Ishikawa (cell line): Measurements from ENCODE around the gene HTR3B.
A peak's percentile ranks its signal among the peaks of the same experiment; 100 is the strongest.

Experiments used
- CEBPB ChIP-seq: IDR thresholded peaks from 2 replicates; pipeline ENCODE4 v1.6.1; 2012
- CREB1 ChIP-seq: IDR thresholded peaks from 2 replicates; pipeline ENCODE4 v1.6.1; 2012; ENCODE audit warnings: low read depth
- EGR1 ChIP-seq: IDR thresholded peaks from 2 replicates; pipeline ENCODE4 v1.6.1; 2012
- EP300 ChIP-seq: IDR thresholded peaks from 2 replicates; pipeline ENCODE4 v1.6.1; 2012; ENCODE audit warnings: borderline replicate concordance
- FOXM1 ChIP-seq: IDR thresholded peaks from 2 replicates; pipeline ENCODE4 v1.6.1; 2012; ENCODE audit warnings: low read depth, borderline replicate concordance
- MAX ChIP-seq: IDR thresholded peaks from 2 replicates; pipeline ENCODE4 v1.6.1; 2012
- NFIC ChIP-seq: IDR thresholded peaks from 2 replicates; pipeline ENCODE4 v1.6.1; 2012
- RAD21 ChIP-seq: IDR thresholded peaks from 2 replicates; pipeline ENCODE4 v1.6.1; 2012; ENCODE audit warnings: low read depth
- REST ChIP-seq: IDR thresholded peaks from 2 replicates; pipeline ENCODE4 v1.6.1; 2012; ENCODE audit warnings: low read depth, mild to moderate bottlenecking
- TAF1 ChIP-seq: IDR thresholded peaks from 2 replicates; pipeline ENCODE4 v1.6.1; 2012; ENCODE audit warnings: low read depth, mild to moderate bottlenecking
- TCF12 ChIP-seq: IDR thresholded peaks from 2 replicates; pipeline ENCODE4 v1.6.1; 2012; ENCODE audit warnings: low read depth
- TEAD4 ChIP-seq: IDR thresholded peaks from 2 replicates; pipeline ENCODE4 v1.6.1; 2012
- USF1 ChIP-seq: IDR thresholded peaks from 2 replicates; pipeline ENCODE4 v1.6.1; 2012
- YY1 ChIP-seq: IDR thresholded peaks from 2 replicates; pipeline ENCODE4 v1.6.1; 2012; ENCODE audit warnings: low read depth
- ZBTB7A ChIP-seq: IDR thresholded peaks from 2 replicates; pipeline ENCODE4 v1.6.1; 2012; ENCODE audit warnings: low read depth

The HTR3B gene

GRCh38 chr11:113971506-113972195 lies 67.1 kb downstream of the HTR3B start:
- no peak for TF ChIP-seq MAX

GRCh38 chr11:113974741-113975470 lies 70.3 kb downstream of the HTR3B start, which contains the start of gene HTR3A:
Gene HTR3A (plus strand): TSS chr11:113975108. CDS start chr11:113975326, 218 bp downstream.
- 0 out of 2 replicates have a peak, but pooled peaks have one; percentile 13 for TF ChIP-seq CEBPB
- TF ChIP-seq USF1: no peak
- TF ChIP-seq MAX: peak; percentile 79
- peak; percentile 77 for TF ChIP-seq NFIC

- no peak for TF ChIP-seq MAX
Observed at GRCh38 chr11:113977071-113977490, 72.5 kb downstream of the HTR3B start.

- TF ChIP-seq REST: no peak
- no peak for TF ChIP-seq YY1
- no peak for TF ChIP-seq TEAD4
- no peak for TF ChIP-seq ZBTB7A
- no peak for TF ChIP-seq CEBPB
- TF ChIP-seq USF1: no peak
- TF ChIP-seq EP300: no peak
- no peak for TF ChIP-seq CREB1
- no peak for TF ChIP-seq RAD21
- TF ChIP-seq FOXM1: no peak
- no peak for TF ChIP-seq MAX
- TF ChIP-seq TCF12: no peak
- no peak for TF ChIP-seq TAF1
- TF ChIP-seq NFIC: no peak
- no peak for TF ChIP-seq EGR1
Observed at GRCh38 chr11:113977701-113978100, 73.1 kb downstream of the HTR3B start.

- TF ChIP-seq USF1 (no peak), EGR1 (no peak), YY1 (no peak), FOXM1 (no peak), EP300 (no peak), NFIC (no peak), ZBTB7A (no peak), REST (no peak), MAX (no peak), TAF1 (no peak), CEBPB (no peak), TCF12 (no peak), CREB1 (no peak), RAD21 (no peak)
Observed at GRCh38 chr11:113979431-113979830, 74.8 kb downstream of the HTR3B start.
